CD4-positive, alpha-beta T cell treated with Interleukin-17A for 1 hour (primary cell): ENCODE data around the gene IFNL1.
A peak's percentile ranks its signal among the peaks of the same experiment; 100 is the strongest.
"Not testable (repeated sequence)": the region's sequence is repeated elsewhere in the genome, so short reads cannot be mapped to it uniquely, and the experiment has no call there.

Experiments
- DNase-seq: peaks from one replicate; pipeline ENCODE4 v3.0.0-alpha.2; 2020

The IFNL1 gene

GRCh38 chr19:39334444-39334976, 38.3 kb downstream of the IFNL1 start:
- no peak for DNase-seq

DNA sequence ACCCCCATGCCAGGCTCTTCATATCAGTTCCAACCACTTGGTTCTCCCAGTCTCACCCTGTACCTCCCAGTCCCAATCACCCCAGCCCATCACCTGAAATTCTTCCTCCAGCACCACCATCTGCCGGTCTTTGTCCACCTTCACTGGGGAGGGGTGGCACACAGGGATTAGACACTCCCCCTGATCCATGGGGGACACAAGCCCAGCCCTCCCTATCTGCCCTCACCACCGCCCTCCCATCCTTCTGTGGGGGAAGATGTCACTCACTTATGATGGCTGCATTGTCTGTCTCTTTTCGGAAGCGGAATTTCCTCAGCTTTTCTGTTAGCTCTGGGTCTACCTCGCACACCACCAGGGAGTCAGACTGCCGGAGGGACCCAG, 39.0 kb downstream of the IFNL1 start:
- peak; percentile 54 for DNase-seq

DNA sequence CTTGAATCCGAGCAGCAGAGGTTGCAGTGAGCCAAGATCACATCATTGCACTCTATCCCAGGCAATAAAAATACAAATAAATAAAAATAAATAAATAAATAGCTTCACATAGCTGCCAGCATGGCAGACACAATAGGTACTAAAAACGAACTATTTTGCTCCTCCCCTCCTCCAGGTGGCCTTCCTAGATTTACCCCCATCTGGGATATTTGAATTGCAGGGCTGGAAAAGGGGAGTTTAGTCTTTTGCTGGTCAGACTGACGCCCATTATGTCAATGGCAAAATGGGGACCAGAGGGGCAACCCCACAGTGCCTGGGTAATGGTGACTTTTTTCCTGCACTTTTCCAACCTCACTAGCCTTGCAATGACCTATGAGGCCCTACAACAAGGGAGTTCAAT, 40.3 kb downstream of the IFNL1 start:
- no peak for DNase-seq

DNA sequence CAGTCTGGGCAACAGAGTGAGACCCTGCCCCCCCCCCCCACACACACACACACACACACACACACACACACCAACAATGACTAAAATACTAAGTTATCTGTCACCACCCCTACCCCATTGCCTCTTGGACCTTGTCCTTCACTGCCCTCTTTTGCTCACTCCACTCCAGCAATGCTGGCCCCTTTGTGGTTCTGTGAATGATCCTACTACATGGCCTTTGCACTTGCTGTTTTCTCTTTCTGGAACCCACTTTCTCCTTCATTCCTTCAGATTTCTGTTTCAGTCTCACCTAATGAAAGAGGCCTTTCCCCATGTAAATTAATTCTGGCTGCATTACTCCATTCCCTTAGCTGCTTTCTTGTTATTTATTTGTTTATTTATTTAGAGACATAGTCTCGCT, 43.5 kb downstream of the IFNL1 start:
- no peak for DNase-seq

- DNase-seq, result not testable (repeated sequence)
Observed at GRCh38 chr19:39340156-39340555, 43.9 kb downstream of the IFNL1 start.

DNA sequence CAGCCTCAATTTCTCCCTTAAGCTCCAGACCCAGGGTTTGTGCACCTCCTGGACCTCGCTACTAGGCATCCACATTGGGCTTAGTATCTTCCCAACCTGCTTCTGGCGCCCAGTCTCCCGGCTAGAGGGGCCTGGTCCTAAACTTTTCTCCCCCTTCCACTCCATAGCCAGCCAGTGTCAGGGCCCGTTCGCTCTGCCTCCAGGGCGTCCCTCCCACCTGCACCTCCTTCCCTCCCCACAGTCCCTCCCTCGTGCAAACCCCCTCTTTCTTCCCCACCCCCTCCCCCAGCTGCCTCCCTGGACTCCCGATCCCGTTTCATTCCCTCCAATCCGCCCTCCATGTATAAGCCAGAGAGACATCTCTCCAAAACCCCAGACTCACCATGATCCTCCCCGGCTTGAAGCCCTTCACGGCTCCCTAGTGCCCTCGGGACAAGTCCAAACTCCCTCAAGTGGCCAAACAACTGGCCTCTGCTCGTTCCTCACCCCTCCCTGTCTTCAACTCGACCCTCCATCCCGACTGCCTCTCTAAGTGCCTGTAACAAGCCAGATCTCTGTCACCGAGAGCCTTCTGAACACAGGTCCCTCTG, 45.0 kb downstream of the IFNL1 start:
- peak; percentile 29 for DNase-seq

- DNase-seq, result peak; percentile 99
Observed at GRCh38 chr19:39341719-39342604, 45.8 kb downstream of the IFNL1 start, which contains the start of gene SAMD4B. Gene SAMD4B, plus strand, starts transcription at chr19:39342421. Its CDS starts 14,473 bp downstream, at chr19:39356894.

GRCh38 chr19:39342647-39343305, 46.6 kb downstream of the IFNL1 start:
- DNase-seq, result no peak

DNA sequence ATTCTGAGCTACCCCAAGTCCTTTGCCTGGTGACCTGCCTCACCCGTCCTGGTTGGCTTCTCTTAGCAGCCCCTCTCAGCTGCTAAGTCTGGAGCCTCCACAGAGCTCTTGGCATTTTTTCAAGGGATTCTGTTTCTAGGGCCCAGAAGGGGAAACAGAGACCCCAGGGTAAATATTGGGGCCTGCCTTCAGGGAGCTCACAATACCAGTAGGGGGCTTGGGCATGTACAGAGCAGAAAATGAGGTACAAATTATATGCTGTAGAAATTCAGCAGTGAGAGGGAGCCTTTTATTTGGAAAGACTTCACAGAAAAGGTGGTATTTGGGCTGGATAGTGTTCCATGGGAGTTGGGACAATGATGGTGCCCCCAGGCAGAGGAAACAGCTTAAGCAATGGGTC, 49.7 kb downstream of the IFNL1 start:
- DNase-seq, result no peak

GRCh38 chr19:39347332-39348164, 51.3 kb downstream of the IFNL1 start:
- DNase-seq, result no peak
